HCT116 (cell line): Measurements from ENCODE around the gene IL11. TPM values are rescaled to one million over a fixed set of nuclear protein-coding genes. Genes with fewer than 3 reads are reported as not detected.

Experiments used
- ATAC-seq: fragments of 200-7000 bp; cut with Tn5 transposase; 2 replicates; pipeline ENCODE4 v1.9.1; 2020; ENCODE audit warnings: mild to moderate bottlenecking, moderate library complexity
- BruUV-seq: library from RNA; stranded (reverse); fragments of 400-500 nt; replicated peaks from 2 replicates; lab custom pipeline; 2021; lab: Mats Ljungman, UMichigan
- CTCF ChIA-PET: fragments of 300-600 bp; sonication (Branson Sonifier 250); formaldehyde crosslinking; loops from one replicate; lab custom pipeline; 2021; ENCODE audit warnings: antibody characterized with exemption; lab: Charles Lee
- POLR2A ChIA-PET: fragments of 300-600, 350-600 bp; sonication (Branson Sonifier 250); formaldehyde crosslinking; loops from one replicate; lab custom pipeline; 2021; ENCODE audit warnings: antibody characterized with exemption; lab: Charles Lee
- RAD21 ChIA-PET, 2 experiments: fragments of 300-600 bp; sonication (Branson Sonifier 250); formaldehyde crosslinking; loops; one replicate each; lab custom pipeline; 2023; ENCODE audit warnings: low total read pairs in 2 of 2; ENCODE audit not compliant: uncharacterized antibody in 2 of 2, unreplicated experiment in 2 of 2, low non-redundant PET in 1 of 2; lab: Charles Lee
- DNase-seq: peaks from one replicate; pipeline ENCODE4 v3.0.0-alpha.2; 2010; ENCODE audit warnings: low read depth, low spot score
- H2AFZ ChIP-seq: fragments of 200-600 bp; shearing (Covaris generic), sonication (generic); 2 replicates; pipeline ENCODE4 v1.6.1; 2017; ENCODE audit warnings: low read depth, mixed run types, mixed read lengths, antibody characterized with exemption, low read length; ENCODE audit not compliant: poor library complexity, severe bottlenecking
- H3K27ac ChIP-seq: 2 replicates; pipeline ENCODE4 v1.5.1; 2012; ENCODE audit warnings: low read depth, low read length
- H3K27me3 ChIP-seq: fragments of 200-600 bp; sonication (generic); 2 replicates; pipeline ENCODE4 v1.6.1; 2016; ENCODE audit warnings: mixed run types, low read length, mixed read lengths; ENCODE audit not compliant: insufficient read depth
- H3K36me3 ChIP-seq, 2 experiments: fragments of 200-500 bp in 1 of 2; fragments of 200-600 bp in 1 of 2; sonication (Bioruptor generic) in 1 of 2; sonication (generic) in 1 of 2; 2 replicates each; pipeline versions ENCODE4 v1.5.1 to v1.6.1; 2014 to 2016; ENCODE audit warnings: low read length in 2 of 2, inconsistent platforms in 1 of 2, mixed read lengths in 1 of 2, mixed run types in 1 of 2; ENCODE audit not compliant: insufficient read depth in 2 of 2, control insufficient read depth in 1 of 2
- H3K4me1 ChIP-seq, 2 experiments: fragments of 200-600 bp in 1 of 2; sonication (generic) in 1 of 2; 2 replicates each; pipeline versions ENCODE4 v1.5.1 to v1.6.1; 2012 to 2017; ENCODE audit warnings: low read length in 2 of 2, inconsistent platforms in 1 of 2, mild to moderate bottlenecking in 1 of 2, mixed read lengths in 1 of 2, mixed run types in 1 of 2, moderate library complexity in 1 of 2; ENCODE audit not compliant: insufficient read depth in 2 of 2, control insufficient read depth in 1 of 2
- H3K4me2 ChIP-seq: fragments of 200-600 bp; sonication (generic); 2 replicates; pipeline ENCODE4 v1.6.1; 2017; ENCODE audit warnings: mixed run types, low read length, mixed read lengths
- H3K4me3 ChIP-seq, 2 experiments: fragments of 200-600 bp in 1 of 2; sonication (generic) in 1 of 2; replicated peaks in 1 of 2; 2 replicates each; pipeline ENCODE4 v1.5.1; 2011 to 2016; ENCODE audit warnings: low read length in 2 of 2, control low read depth in 1 of 2, low read depth in 1 of 2, mild to moderate bottlenecking in 1 of 2, mixed read lengths in 1 of 2, mixed run types in 1 of 2
- H3K79me2 ChIP-seq: fragments of 200-600 bp; sonication (generic); 2 replicates; pipeline ENCODE4 v1.6.1; 2017; ENCODE audit warnings: mild to moderate bottlenecking, mixed run types, low read length, moderate library complexity, mixed read lengths; ENCODE audit not compliant: insufficient read depth
- H3K9ac ChIP-seq: fragments of 200-600 bp; sonication (generic); 2 replicates; pipeline ENCODE4 v1.6.1; 2016; ENCODE audit warnings: low read length, mixed read lengths
- H3K9me2 ChIP-seq: fragments of 200-600 bp; sonication (generic), shearing (Covaris generic); 2 replicates; pipeline ENCODE4 v1.6.1; 2017; ENCODE audit warnings: mixed run types, mild to moderate bottlenecking, moderate library complexity; ENCODE audit not compliant: insufficient read depth
- H3K9me3 ChIP-seq, 2 experiments: fragments of 200-500 bp in 1 of 2; fragments of 200-600 bp in 1 of 2; sonication (Bioruptor generic) in 1 of 2; sonication (generic) in 1 of 2; 2 replicates each; pipeline ENCODE4 v1.6.1; 2014 to 2017; ENCODE audit warnings: low read length in 2 of 2, mixed read lengths in 2 of 2, inconsistent platforms in 1 of 2, low read depth in 1 of 2, mild to moderate bottlenecking in 1 of 2, mixed run types in 1 of 2, moderate library complexity in 1 of 2; ENCODE audit not compliant: control insufficient read depth in 1 of 2, insufficient read depth in 1 of 2
- H4K20me1 ChIP-seq: fragments of 200-600 bp; sonication (generic), shearing (Covaris generic); 2 replicates; pipeline ENCODE4 v1.6.1; 2017; ENCODE audit warnings: mixed run types, mild to moderate bottlenecking, moderate library complexity; ENCODE audit not compliant: insufficient read depth
- ATF3 ChIP-seq: IDR thresholded peaks from 2 replicates; pipeline ENCODE4 v1.6.1; 2012
- CEBPB ChIP-seq: IDR thresholded peaks from 2 replicates; pipeline ENCODE4 v1.6.1; 2012; ENCODE audit warnings: low read depth
- EGR1 ChIP-seq: IDR thresholded peaks from 2 replicates; pipeline ENCODE4 v1.6.1; 2012; ENCODE audit warnings: low read depth
- ELF1 ChIP-seq: IDR thresholded peaks from 2 replicates; pipeline ENCODE4 v1.6.1; 2012; ENCODE audit warnings: low read depth, borderline replicate concordance
- EZH2 ChIP-seq: fragments of 200-600 bp; sonication (generic); IDR thresholded peaks from 2 replicates; pipeline ENCODE4 v1.6.1; 2017; ENCODE audit warnings: antibody characterized with exemption, mixed run types
- EZH2phosphoT487 ChIP-seq: fragments of 200-600 bp; IDR thresholded peaks from 2 replicates; pipeline ENCODE4 v1.6.1; 2018; ENCODE audit warnings: antibody characterized with exemption, borderline replicate concordance
- JUND ChIP-seq: IDR thresholded peaks from 2 replicates; pipeline ENCODE4 v1.6.1; 2012
- POLR2A ChIP-seq: IDR thresholded peaks from 2 replicates; pipeline ENCODE4 v1.7.0; 2011; ENCODE audit warnings: borderline replicate concordance; ENCODE audit not compliant: insufficient read depth, insufficient read length; ENCODE audit errors: extremely low read depth
- RAD21 ChIP-seq: IDR thresholded peaks from 2 replicates; pipeline ENCODE4 v1.6.1; 2012; ENCODE audit warnings: low read depth, mild to moderate bottlenecking
- REST ChIP-seq: IDR thresholded peaks from 2 replicates; pipeline ENCODE4 v1.6.1; 2012; ENCODE audit warnings: low read depth
- SIN3A ChIP-seq: IDR thresholded peaks from 2 replicates; pipeline ENCODE4 v1.6.1; 2012; ENCODE audit warnings: low read depth
- SRF ChIP-seq: IDR thresholded peaks from 2 replicates; pipeline ENCODE4 v1.6.1; 2012; ENCODE audit warnings: low read depth
- TCF7L2 ChIP-seq: IDR thresholded peaks from 2 replicates; pipeline ENCODE4 v1.7.0; 2011; ENCODE audit warnings: borderline replicate concordance, inconsistent platforms; ENCODE audit not compliant: insufficient read depth, insufficient read length; ENCODE audit errors: extremely low read depth
- ZFX ChIP-seq: fragments of 450-650 bp; IDR thresholded peaks from 2 replicates; pipeline ENCODE4 v1.6.1; 2017
- ZNF274 ChIP-seq: fragments of 200-500 bp; sonication (Bioruptor generic); IDR thresholded peaks from 2 replicates; pipeline ENCODE4 v1.6.1; 2014; ENCODE audit warnings: mild to moderate bottlenecking, low read depth, low read length, inconsistent platforms
- intact Hi-C: fragments of 100-400 bp; cut with micrococcal nuclease; formaldehyde crosslinking; loops from 2 replicates; pipeline ENCODE4 v1.10.0; 2022
- total RNA-seq: library from RNA; stranded (reverse); gene quantifications from one replicate; pipeline ENCODE4 v1.2.1, GENCODE V29; 2021; ENCODE audit not compliant: unreplicated experiment
- TF ChIP-seq, protein P1 (sequence below), 3 experiments: fragments of 200-600 bp in 1 of 3; sonication (generic) in 1 of 3; IDR thresholded peaks in 2 of 3; conservative IDR thresholded peaks in 1 of 3; 2 replicates each; pipeline ENCODE4 v1.5.1; 2012 to 2017; ENCODE audit warnings: low read depth in 2 of 3, low read length in 2 of 3, antibody characterized with exemption in 1 of 3, borderline replicate concordance in 1 of 3, control low read depth in 1 of 3, mild to moderate bottlenecking in 1 of 3, mixed read lengths in 1 of 3, mixed run types in 1 of 3, moderate library complexity in 1 of 3; ENCODE audit not compliant: insufficient read depth in 1 of 3
- TF ChIP-seq, protein P2 (sequence below): IDR thresholded peaks from 2 replicates; pipeline ENCODE4 v1.6.1; 2012
- TF ChIP-seq, protein P3 (sequence below): IDR thresholded peaks from 2 replicates; pipeline ENCODE4 v1.6.1; 2011; ENCODE audit warnings: mild to moderate bottlenecking, low read length, moderate library complexity; ENCODE audit not compliant: insufficient replicate concordance; ENCODE audit errors: extremely low read depth

The IL11 gene
- total RNA-seq, 1 experiment from 2014 or later: 2.8 TPM

- DNase-seq (no peak), ATAC-seq (peak; percentile 41)
- H3K4me3 ChIP-seq: peak within 1 kb of the TSS; percentile 99 to 100
- H3K27me3 ChIP-seq: no peaks in the 10 kb centered on the region
- H3K27ac ChIP-seq: peak within 1 kb of the TSS; percentile 99
- peaks cover 29% of the 10 kb centered on the region; the same call in 1 of the 2 replicates for H4K20me1 ChIP-seq
- RAD21 ChIA-PET: interaction anchor here (0.6 to 1.2 kb wide), 3 partner anchors 45 to 125 kb away, joined by 4 to 11 read pairs (median 4); partner anchors contain the start of genes KMT5C (in 1 of the 2) and PPP6R1 (in 1 of the 2)
- peaks cover 17 to 34% of the 10 kb centered on the region in 2 experiments for H3K36me3 ChIP-seq
- no peaks in the 10 kb centered on the region for H3K9me2 ChIP-seq
- H3K9me3 ChIP-seq: no peaks in the 10 kb centered on the region
- H3K79me2 ChIP-seq: peaks cover 61% of the 10 kb centered on the region
- H3K4me1 ChIP-seq: peaks cover 6 to 56% of the 10 kb centered on the region in 2 experiments; a peak in 3 of 4 replicates
- no peak within 1 kb of the TSS for H2AFZ ChIP-seq
- H3K4me2 ChIP-seq: peak within 1 kb of the TSS; percentile 99
- CTCF ChIA-PET: interaction anchor here (0.9 to 1.7 kb wide), 5 partner anchors 57 to 243 kb away, joined by 3 to 12 read pairs (median 3); no protein-coding TSS in a partner anchor
- intact Hi-C loops: loop anchor here (2.0 to 5.0 kb wide), 2 partner anchors 46 to 82 kb away; partner anchors contain the start of gene KMT5C
- H3K9ac ChIP-seq: peak within 1 kb of the TSS; percentile 94
- BruUV-seq: no TSS peak
- POLR2A ChIA-PET: interaction anchor here (0.7 to 2.9 kb wide), 13 partner anchors 9 to 270 kb away, joined by 3 to 13 read pairs (median 5); partner anchors contain the start of genes HSPBP1, PPP6R1 and UBE2S
- TF ChIP-seq SIN3A: peak; percentile 48; the same call in 1 of the 2 replicates
- TF ChIP-seq, protein P1, sequence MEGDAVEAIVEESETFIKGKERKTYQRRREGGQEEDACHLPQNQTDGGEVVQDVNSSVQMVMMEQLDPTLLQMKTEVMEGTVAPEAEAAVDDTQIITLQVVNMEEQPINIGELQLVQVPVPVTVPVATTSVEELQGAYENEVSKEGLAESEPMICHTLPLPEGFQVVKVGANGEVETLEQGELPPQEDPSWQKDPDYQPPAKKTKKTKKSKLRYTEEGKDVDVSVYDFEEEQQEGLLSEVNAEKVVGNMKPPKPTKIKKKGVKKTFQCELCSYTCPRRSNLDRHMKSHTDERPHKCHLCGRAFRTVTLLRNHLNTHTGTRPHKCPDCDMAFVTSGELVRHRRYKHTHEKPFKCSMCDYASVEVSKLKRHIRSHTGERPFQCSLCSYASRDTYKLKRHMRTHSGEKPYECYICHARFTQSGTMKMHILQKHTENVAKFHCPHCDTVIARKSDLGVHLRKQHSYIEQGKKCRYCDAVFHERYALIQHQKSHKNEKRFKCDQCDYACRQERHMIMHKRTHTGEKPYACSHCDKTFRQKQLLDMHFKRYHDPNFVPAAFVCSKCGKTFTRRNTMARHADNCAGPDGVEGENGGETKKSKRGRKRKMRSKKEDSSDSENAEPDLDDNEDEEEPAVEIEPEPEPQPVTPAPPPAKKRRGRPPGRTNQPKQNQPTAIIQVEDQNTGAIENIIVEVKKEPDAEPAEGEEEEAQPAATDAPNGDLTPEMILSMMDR (IDR thresholded peaks at IDR 0.05 in 2 of 3, conservative IDR thresholded peaks at IDR 0.05 in 1 of 3; ENCODE audit: borderline replicate concordance in 1 of 3, insufficient read depth in 1 of 3, low read depth in 2 of 3, low read length in 2 of 3): no peak
- TF ChIP-seq CEBPB: no peak
- TF ChIP-seq TCF7L2: no peak
- TF ChIP-seq JUND: no peak
- no peak for TF ChIP-seq SRF
- no peak for TF ChIP-seq EZH2
- TF ChIP-seq REST: no peak
- TF ChIP-seq EZH2phosphoT487: no peak
- no peak for TF ChIP-seq ELF1
- TF ChIP-seq, protein P2, sequence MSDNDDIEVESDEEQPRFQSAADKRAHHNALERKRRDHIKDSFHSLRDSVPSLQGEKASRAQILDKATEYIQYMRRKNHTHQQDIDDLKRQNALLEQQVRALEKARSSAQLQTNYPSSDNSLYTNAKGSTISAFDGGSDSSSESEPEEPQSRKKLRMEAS: peak; percentile 60
- TF ChIP-seq RAD21: no peak
- TF ChIP-seq EGR1: no peak
- peak; percentile 85 for TF ChIP-seq ZFX
- TF ChIP-seq ZNF274: no peak
- TF ChIP-seq, protein P3, sequence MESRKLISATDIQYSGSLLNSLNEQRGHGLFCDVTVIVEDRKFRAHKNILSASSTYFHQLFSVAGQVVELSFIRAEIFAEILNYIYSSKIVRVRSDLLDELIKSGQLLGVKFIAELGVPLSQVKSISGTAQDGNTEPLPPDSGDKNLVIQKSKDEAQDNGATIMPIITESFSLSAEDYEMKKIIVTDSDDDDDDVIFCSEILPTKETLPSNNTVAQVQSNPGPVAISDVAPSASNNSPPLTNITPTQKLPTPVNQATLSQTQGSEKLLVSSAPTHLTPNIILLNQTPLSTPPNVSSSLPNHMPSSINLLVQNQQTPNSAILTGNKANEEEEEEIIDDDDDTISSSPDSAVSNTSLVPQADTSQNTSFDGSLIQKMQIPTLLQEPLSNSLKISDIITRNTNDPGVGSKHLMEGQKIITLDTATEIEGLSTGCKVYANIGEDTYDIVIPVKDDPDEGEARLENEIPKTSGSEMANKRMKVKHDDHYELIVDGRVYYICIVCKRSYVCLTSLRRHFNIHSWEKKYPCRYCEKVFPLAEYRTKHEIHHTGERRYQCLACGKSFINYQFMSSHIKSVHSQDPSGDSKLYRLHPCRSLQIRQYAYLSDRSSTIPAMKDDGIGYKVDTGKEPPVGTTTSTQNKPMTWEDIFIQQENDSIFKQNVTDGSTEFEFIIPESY: no peak
- no peak for TF ChIP-seq ATF3
- no peak for TF ChIP-seq POLR2A
Measured at GRCh38 chr19:55384131-55384919, 14.1 kb upstream of the IL11 start, which contains the start of gene TMEM238. TMEM238 (minus strand) TSS chr19:55384292; CDS start chr19:55384259, 33 bp downstream.
